HG02623 (cell line): ENCODE results near the gene CCDC57.

Experiments
- ATAC-seq: cut with Tn5 transposase; IDR thresholded peaks from one replicate; pipeline ENCODE4 v1.9.1; 2021; ENCODE audit warnings: moderate library complexity; ENCODE audit not compliant: unreplicated experiment

CCDC57 gene

DNA sequence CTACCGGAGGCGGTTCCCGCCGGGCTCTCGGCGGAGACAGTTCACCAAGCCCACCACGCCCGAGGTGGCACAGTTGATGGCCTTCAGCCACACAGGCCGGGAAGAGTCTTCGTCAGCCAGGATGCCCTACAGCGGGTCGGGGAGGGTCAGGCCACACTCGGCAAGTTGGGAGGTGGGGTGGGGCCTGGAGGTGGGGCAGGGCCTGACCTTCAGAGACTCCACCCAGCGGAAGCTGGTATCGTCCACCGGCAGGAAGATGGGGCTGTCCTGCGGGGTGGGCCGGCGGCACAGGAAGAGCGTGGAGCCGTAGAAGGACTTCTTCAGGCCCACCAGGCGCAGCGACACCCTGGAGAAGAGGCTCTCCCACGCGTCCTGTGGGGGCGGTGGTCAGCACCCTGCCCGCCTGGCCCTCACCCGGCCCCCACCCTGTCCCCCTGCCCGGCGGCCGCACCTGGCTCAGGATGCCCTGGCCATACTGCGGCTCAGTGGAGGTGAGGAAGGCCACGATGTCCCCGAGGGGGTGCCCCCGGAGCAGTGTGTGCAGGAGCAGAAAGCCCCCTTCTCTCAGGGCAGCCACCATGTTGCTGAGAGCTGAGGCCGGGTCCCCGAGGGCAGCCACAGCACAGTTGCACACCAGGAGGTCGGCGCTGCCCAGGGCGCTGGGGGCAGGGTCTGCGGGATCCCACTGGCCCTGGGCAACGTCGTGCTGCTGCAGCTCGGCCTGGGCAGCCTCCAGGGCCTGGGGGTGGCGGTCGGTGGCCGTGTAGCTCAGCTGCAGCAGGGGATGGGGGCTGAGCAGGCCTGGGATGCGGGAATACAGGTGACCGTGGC, 127.4 kb downstream of the CCDC57 start:
- no peak for ATAC-seq

DNA sequence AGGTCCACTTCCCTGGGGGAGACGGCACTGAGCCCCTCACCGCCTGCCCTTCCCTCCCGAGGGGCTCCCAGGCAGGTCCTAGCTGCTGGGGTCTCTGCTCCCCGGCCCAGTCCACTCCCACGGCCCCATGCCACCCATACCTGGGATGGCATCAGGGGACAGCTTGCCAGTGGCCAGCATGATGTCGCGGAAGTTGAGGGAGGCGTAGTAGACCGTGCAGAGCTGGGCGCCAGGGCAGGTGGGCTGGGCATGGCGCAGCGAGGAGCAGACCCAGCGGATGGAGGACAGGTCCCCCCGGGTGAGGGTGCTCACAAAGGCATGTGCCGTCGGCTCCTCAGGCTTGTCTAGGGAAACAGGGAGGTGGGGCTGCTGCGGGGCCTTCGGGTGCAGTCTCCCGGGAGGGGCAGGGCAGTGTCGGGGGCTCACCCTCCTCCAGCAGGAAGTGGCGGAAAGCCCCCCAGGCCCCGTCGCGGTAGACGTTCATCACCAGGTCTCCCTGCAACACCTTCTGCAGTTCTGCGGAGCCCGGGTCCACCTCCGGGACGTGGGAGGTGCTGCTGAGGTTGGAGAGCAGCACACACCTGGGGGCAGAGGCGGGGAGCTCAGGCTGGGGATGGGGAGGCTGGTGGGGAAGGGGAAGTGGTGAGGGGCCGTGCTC, 128.1 kb downstream of the CCDC57 start:
- no peak for ATAC-seq

DNA sequence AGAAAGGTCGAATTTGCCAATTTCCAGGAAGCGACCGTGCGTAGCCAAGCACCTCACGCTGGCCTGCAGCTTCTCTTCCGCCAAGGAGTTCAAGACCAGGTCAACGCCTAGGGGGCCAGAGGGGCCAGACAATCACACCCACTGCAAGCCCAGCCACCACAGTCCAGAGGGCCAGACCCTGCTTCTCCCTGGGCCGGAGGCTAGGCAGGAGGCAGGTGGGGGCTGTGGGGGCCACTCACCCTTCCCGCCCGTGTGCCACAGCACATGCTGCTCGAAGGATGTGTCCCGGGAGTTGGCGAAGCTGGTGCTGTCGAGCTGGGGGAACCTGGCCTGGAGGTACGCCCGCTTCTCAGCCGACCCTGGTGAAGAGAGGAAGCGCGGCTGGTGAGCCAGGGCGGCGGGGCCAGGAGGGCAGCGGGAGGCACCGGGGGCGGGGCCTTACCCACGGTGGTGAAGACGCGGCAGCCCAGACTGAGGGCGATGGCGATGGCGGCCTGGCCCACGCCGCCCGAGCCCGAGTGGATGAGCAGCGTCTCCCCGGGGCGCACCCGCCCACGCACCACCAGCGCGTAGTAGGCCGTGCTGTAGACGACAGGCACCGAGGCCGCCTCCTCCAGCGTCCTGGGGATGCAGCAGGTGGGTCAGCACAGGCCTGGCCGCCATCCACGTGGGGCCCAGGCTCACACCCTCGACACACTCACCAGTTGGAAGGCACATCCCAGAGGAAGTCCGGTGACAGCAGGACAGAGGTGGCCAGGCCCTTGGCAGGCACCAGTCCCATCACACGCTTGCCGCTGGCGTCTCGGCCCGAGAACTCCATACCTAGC, 128.9 kb downstream of the CCDC57 start:
- no peak for ATAC-seq

- no peak for ATAC-seq
Observed at GRCh38 chr17:82083009-82083408, 129.6 kb downstream of the CCDC57 start.

- ATAC-seq, result no peak
Observed at GRCh38 chr17:82082456-82082855, 130.2 kb downstream of the CCDC57 start.

GRCh38 chr17:82081966-82082365, 130.7 kb downstream of the CCDC57 start:
- ATAC-seq, result no peak

DNA sequence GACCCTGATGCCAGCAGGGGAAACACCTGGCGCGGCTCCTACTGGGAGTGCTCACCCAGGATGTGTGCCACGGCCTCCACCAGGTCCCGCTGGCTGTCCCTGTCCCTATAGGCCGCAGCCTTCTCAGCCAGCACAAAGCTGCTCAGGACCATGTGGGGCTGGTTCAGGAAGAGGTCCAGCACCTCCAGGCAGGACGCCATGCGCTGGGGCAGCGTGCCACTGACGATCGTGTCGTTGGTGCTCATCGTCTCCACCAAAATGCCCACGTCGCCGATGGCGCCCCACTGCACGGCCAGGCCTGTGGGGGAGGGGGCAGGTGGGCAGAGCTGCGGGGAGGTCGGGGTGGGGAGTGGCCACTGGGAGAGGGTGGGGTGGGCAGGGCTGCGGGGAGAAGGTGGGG, 131.1 kb downstream of the CCDC57 start:
- no peak for ATAC-seq

- ATAC-seq, result no peak
Observed at GRCh38 chr17:82080789-82081464, 131.7 kb downstream of the CCDC57 start.

DNA sequence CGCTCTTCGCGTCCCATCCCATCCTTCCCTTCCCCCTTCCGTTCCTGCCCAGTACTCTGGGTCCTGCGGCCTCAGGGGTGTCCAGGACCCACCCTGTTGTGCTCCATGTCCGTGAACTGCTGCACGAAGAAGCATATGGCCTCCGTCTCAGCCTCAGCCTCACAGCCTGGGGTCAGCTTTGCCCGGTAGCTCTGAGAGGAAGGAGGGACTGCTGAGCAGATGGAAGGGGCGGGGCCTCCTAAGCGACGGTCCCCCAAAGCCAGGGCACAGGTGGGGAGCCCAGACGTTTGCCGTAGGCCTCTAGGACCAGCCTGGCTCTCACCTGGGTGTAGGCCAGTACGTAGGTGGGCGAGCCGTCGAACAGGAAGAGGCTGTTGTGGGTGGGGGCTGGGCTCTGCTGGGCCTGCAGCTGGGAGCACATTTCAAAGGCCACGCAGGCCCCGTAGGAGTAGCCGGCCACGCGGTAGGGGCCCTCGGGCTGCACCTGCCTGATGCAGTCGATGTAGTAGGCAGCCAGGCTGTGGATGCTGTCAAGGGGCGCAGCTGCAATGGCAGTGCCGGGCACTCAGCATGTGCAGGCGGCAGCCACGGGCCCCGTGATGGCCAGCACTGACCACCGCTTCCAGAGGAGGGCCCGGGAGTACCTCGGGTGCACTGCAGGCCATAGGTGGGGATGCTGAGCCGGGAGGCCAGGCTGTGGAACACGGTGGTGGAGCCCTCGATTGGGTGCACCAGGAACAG, 132.4 kb downstream of the CCDC57 start:
- no peak for ATAC-seq

DNA sequence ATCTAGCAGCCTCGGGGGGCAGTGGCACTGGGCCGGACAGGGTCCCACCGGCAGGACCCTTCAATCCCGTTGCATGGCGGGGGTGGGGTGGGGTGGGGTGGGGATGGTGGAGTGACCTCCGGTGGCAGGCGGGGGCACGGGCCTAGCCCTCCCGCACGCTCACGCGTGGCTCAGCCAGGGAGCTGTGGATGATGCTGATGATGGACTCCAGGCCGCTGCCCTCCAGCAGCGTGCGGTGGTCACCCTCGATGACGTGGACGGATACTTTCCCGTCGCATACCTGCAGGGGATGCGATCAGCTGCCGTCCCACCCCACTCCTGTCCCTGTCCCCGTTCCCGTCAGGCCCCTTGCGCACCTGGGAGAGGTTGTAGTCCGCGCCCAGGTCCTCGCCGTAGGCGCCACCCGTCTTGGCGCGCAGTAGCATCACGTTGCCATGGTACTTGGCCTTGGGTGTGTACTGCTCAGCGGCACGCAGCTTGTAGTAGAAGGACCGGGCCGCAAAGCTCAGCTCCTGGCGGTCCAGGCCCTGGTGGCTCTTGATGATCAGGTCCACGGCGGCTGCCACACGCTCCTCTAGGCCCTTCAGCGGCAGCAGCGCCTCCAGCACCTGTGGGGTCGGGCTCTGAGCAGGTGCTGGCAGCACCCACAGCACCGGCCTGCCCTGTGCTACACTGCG, 133.5 kb downstream of the CCDC57 start:
- no peak for ATAC-seq

- no peak for ATAC-seq
Observed at GRCh38 chr17:82078433-82078832, 134.2 kb downstream of the CCDC57 start.

- no peak for ATAC-seq
Observed at GRCh38 chr17:82077617-82078358, 134.9 kb downstream of the CCDC57 start.

DNA sequence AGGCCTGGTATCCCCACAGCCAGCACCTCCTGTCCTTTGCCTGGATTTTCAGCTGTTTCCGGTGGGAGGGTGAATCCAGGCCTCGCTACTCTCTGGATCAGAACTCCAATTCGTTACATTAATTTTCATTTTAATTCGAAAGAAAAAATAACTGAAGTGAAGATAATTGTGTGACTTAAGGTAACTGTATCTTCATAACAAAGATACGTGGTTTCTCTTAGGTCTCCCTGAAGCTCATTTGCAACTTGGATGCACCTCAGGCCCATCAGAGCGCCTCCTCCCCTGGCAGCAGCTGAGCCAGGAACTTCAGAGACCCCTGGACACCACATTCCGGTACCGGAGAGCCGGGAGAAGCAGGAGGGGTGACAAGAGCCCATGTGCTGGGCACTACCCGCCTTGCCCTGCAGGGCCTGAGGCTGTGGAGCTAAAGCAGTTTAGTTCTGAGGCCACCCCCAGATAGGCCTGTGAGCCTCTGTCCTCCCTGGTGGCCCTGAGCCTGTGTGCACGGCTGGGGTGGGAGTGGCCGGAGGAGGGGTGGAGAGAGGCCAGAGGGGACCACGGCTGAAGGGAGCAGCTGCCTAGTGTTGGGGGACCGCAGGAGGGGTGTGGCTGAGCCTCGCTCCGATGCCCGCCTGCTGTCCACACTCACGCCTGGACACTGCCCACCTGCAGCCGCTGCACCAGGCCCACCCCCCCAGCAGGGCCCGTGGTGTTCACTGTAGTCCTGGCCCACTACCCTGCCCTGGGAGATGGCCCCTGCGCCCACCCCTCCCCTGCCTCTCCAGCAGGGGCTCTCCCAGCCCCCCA, 135.7 kb downstream of the CCDC57 start:
- no peak for ATAC-seq

DNA sequence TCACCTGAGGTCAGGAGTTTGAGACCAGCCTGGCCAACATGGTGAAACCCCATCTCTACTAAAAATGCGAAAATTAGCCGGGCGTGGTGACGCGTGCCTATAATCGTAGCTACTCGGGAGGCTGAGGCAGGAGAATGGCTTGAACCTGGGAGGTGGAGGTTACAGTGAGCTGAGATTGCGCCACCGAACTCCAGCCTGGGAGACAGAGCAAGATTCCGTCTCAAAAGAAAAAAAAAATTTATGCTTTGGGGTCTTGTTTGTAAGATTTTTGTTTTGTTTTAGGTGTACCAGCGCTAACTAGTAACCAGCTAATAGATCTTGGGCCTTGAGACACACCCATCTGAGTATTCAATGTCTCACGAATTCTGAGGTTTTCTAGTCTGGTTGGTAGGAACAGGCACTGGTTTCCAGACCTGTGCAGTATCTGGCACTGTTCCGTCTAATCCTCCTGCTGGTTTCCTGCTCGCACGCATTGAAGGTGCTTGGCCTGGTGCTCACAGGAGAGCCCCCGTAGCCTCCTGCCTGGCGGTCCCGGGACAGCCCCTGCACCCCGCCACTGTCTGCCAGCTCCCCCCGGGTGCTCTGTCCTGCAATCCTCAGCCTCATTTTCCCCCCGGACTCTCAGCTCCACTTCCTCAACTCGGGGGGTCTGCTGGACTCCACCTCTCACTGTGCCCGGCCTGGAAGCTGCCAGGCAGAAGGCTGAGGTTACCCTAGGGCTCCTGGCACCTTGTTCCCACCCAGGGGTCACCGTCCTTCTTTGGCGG, 136.4 kb downstream of the CCDC57 start:
- no peak for ATAC-seq

DNA sequence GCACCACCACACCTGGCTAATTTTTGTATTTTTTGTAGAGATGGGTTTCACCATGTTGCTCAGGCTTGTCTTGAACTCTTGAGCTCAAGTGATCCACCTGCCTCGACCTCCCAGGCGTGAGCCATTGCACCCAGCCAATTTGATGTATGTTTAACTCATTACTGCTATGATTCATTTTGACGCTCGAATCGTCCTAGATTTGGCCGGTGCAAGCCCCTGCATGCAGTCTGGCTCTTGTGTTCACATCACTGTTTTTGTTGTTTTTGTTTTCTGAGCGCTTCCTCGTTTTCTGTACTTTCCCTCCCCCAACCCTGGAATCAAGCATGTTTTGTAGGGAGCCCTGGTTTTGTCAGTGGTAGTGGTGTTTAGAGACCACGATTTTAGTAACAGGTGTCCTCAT, 139.2 kb downstream of the CCDC57 start:
- ATAC-seq, result no peak

GRCh38 chr17:82072827-82073226, 139.8 kb downstream of the CCDC57 start:
- no peak for ATAC-seq

GRCh38 chr17:82070611-82071010, 142.0 kb downstream of the CCDC57 start:
- ATAC-seq, result no peak
